ENCODE data around the gene NDUFS1. TPM values are rescaled to one million over a fixed set of nuclear protein-coding genes. Genes with fewer than 3 reads are reported as not detected.
"Not testable (repeated sequence)": the region's sequence is repeated elsewhere in the genome, so short reads cannot be mapped to it uniquely, and the experiment has no call there.

The NDUFS1 gene
- total and polyA plus RNA-seq, 2 donors (not counting 1 experiment from before 2014, with no cell fraction given), result 12.3 to 46.3 TPM

DNA sequence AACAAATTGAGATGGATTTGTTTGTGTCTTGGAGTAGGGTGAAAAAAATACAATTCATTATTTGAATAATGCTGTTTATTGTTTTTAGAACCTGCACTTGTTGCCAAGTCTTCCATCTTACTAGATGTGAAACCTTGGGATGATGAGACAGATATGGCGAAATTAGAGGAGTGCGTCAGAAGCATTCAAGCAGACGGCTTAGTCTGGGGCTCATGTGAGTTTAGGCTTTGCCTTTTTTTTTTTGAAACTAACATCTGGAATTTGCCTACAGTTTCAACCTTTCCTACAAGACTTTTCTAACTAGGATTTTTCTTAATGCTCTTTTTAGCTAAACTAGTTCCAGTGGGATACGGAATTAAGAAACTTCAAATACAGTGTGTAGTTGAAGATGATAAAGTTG, 3.2 kb upstream of the NDUFS1 start:
- Histone ChIP-seq H3K36me3 (replicated peaks in 1 of 2; ENCODE audit: control extremely low read depth in 1 of 2, control insufficient read depth in 1 of 2, extremely low read depth in 1 of 2, insufficient read depth in 2 of 2, low read length in 1 of 2) (peaks cover 8 to 30% of the 10 kb centered on the region in 2 experiments), H3K79me2 (ENCODE audit: control insufficient read depth, insufficient read depth, low read length) (peaks cover 34% of the 10 kb centered on the region), H3K4me1 (ENCODE audit: control insufficient read depth in 2 of 2, insufficient read depth in 2 of 2, low read length in 2 of 2) (peaks cover 17 to 23% of the 10 kb centered on the region in 2 donors)
- H3K4me2 ChIP-seq (replicated peaks; ENCODE audit: low read depth, low read length, poor library complexity, severe bottlenecking); H3K27me3 ChIP-seq (replicated peaks in 1 of 4; ENCODE audit: control extremely low read depth in 1 of 4, control insufficient read depth in 3 of 4, insufficient read depth in 4 of 4, low read length in 3 of 4); ATAC-seq (ENCODE audit: low read depth); H2AFZ ChIP-seq (ENCODE audit: insufficient read depth, low read depth, low read length, poor library complexity, severe bottlenecking); H3K4me3 Mint-ChIP-seq; DNase-seq; H3K27ac ChIP-seq (ENCODE audit: low read length in 2 of 2); POLR2A ChIA-PET; H3K9me3 ChIP-seq (ENCODE audit: control extremely low read depth in 1 of 3, control insufficient read depth in 2 of 3, insufficient read depth in 1 of 3, low read length in 2 of 3); H4K20me1 ChIP-seq (ENCODE audit: control insufficient read depth, insufficient read depth, low read length, poor library complexity, severe bottlenecking); H3K27ac Mint-ChIP-seq; H3K9ac ChIP-seq (ENCODE audit: low read length); H3K27me3 Mint-ChIP-seq; H3K4me3 ChIP-seq (ENCODE audit: control extremely low read depth in 1 of 5, extremely low read depth in 1 of 5, insufficient read depth in 1 of 5, low read depth in 2 of 5, low read length in 4 of 5); H3K9me3 Mint-ChIP-seq (ENCODE audit: insufficient read depth): not testable (repeated sequence)
- intact Hi-C loops (cut with micrococcal nuclease), result loop anchor here (5.0 kb wide), 2 partner anchors 280 to 620 kb away; partner anchors contain the start of gene ADAM23
- CTCF ChIA-PET, result interaction anchor here (1.2 to 1.3 kb wide), 2 partner anchors 67 to 103 kb away, joined by 3 to 4 read pairs; no protein-coding TSS in a partner anchor
- WGBS (ENCODE audit: insufficient coverage), result 80% methylated on average over 1 of the region's 4 CpGs
- peaks cover 37% of the 10 kb centered on the region for H3K4me1 Mint-ChIP-seq

DNA sequence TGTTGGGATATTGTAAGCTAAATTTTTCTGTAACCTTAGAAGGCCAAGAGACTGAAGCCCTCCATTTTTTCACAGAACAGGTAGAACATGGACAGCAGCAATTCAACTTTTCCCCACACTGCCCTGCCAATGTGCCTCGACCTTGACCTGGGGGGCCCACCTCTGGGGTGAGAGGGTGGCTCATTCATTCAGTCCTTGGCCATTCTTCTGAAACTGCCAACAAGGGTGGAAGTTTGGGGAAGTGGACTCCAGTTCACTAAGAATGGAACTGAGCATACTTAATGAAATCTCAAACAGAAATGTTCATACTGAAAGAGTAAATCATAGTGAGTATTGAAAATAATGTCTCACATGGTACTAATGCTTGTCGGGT, 1.5 kb upstream of the NDUFS1 start:
- 58% methylated on average over 1 of the region's 2 CpGs for WGBS (ENCODE audit: insufficient coverage)
- Histone ChIP-seq H3K27me3 (replicated peaks in 1 of 4; ENCODE audit: control extremely low read depth in 1 of 4, control insufficient read depth in 3 of 4, insufficient read depth in 4 of 4, low read length in 3 of 4) (no peaks in the 10 kb centered on the region), H4K20me1 (ENCODE audit: control insufficient read depth, insufficient read depth, low read length, poor library complexity, severe bottlenecking) (peaks cover 15% of the 10 kb centered on the region), H3K9me3 (ENCODE audit: control extremely low read depth in 1 of 3, control insufficient read depth in 2 of 3, insufficient read depth in 1 of 3, low read length in 2 of 3) (no peaks in the 10 kb centered on the region), H3K4me2 (replicated peaks; ENCODE audit: low read depth, low read length, poor library complexity, severe bottlenecking) (peak overlapping the region; percentile 79), H3K4me1 (ENCODE audit: control insufficient read depth in 2 of 2, insufficient read depth in 2 of 2, low read length in 2 of 2) (peaks cover 17 to 23% of the 10 kb centered on the region in 2 donors), H3K79me2 (ENCODE audit: control insufficient read depth, insufficient read depth, low read length) (peaks cover 50% of the 10 kb centered on the region), H3K36me3 (replicated peaks in 1 of 2; ENCODE audit: control extremely low read depth in 1 of 2, control insufficient read depth in 1 of 2, extremely low read depth in 1 of 2, insufficient read depth in 2 of 2, low read length in 1 of 2) (peaks cover 8 to 30% of the 10 kb centered on the region in 2 experiments), H3K4me3 (ENCODE audit: control extremely low read depth in 1 of 5, extremely low read depth in 1 of 5, insufficient read depth in 1 of 5, low read depth in 2 of 5, low read length in 4 of 5) (peak overlapping the region in 4 of 5 experiments; percentile 70 to 94 (median 76)), H2AFZ (ENCODE audit: insufficient read depth, low read depth, low read length, poor library complexity, severe bottlenecking) (no peak overlapping the region), H3K27ac (ENCODE audit: low read length in 2 of 2) (peak overlapping the region in 1 of 2 donors; percentile 90), H3K9ac (ENCODE audit: low read length) (peak overlapping the region; percentile 78)
- intact Hi-C loops (cut with micrococcal nuclease), result loop anchor here (5.0 kb wide), 2 partner anchors 282 to 622 kb away; partner anchors contain the start of gene ADAM23
- H3K4me3 Mint-ChIP-seq, result peak overlapping the region; percentile 90
- DNase-seq, result peak; percentile 9
- ChIA-PET CTCF (interaction anchor here (1.3 kb wide), 2 partner anchors 66 to 99 kb away, joined by 3 to 4 read pairs; no protein-coding TSS in a partner anchor), POLR2A (interaction anchor here (0.9 to 1.8 kb wide), 2 partner anchors 75 to 76 kb away, joined by 4 to 8 read pairs; partner anchors contain the start of gene INO80D)
- no peak for TF ChIP-seq EZH2 (IDR thresholded peaks at IDR 0.05; ENCODE audit: borderline replicate concordance, insufficient read depth, low read depth, low read length, poor library complexity, severe bottlenecking)
- no peak for TF ChIP-seq CTCF (IDR thresholded peaks at IDR 0.05)
- peak overlapping the region; percentile 32 for H3K27ac Mint-ChIP-seq
- no peak for ATAC-seq (ENCODE audit: low read depth)
- H3K9me3 Mint-ChIP-seq (ENCODE audit: insufficient read depth), result no peaks in the 10 kb centered on the region
- H3K4me1 Mint-ChIP-seq, result peaks cover 44% of the 10 kb centered on the region
- no peaks in the 10 kb centered on the region for H3K27me3 Mint-ChIP-seq

Measured in B cell (primary cell).